ENCODE measurements around the gene HOXA3. TPM values are rescaled to one million over a fixed set of nuclear protein-coding genes. Genes with fewer than 3 reads are reported as not detected.

Gene HOXA3
- total and polyA plus RNA-seq, 9 of the 15 experiments (the other 6 are each of a cell fraction or from before 2014, with no cell fraction given), result 0.04 to 0.13 TPM; not detected in 7

- Histone ChIP-seq H3K9me1 (ENCODE audit: control insufficient read depth, insufficient read depth, low read length) (no peaks in the 10 kb centered on the region), H3K79me2 (ENCODE audit: control insufficient read depth, insufficient read depth, low read length) (no peaks in the 10 kb centered on the region), H3K4me1 (replicated peaks in 1 of 2; ENCODE audit: control insufficient read depth in 2 of 2, insufficient read depth in 2 of 2, low read length in 2 of 2) (peaks cover 0 to 30% of the 10 kb centered on the region in 2 experiments; a peak in 2 of 5 replicates), H2AFZ (ENCODE audit: low read depth, low read length) (no peak overlapping the region), H3K9ac (ENCODE audit: insufficient read depth in 1 of 2, low read depth in 2 of 2, low read length in 2 of 2) (no peak overlapping the region), H3K4me3 (no peak overlapping the region), H4K20me1 (replicated peaks; ENCODE audit: control insufficient read depth, insufficient read depth, low read length) (no peaks in the 10 kb centered on the region), H3K4me2 (ENCODE audit: insufficient read depth, low read length) (no peak overlapping the region), H3K27ac (ENCODE audit: extremely low read depth, low read depth, low read length) (no peak overlapping the region), H3K36me3 (ENCODE audit: control insufficient read depth, insufficient read depth, low read length) (no peaks in the 10 kb centered on the region), H3K9me3 (replicated peaks; ENCODE audit: control insufficient read depth, insufficient read depth, low read depth, low read length) (no peaks in the 10 kb centered on the region), H3K27me3 (ENCODE audit: control insufficient read depth in 2 of 2, insufficient read depth in 2 of 2, low read length in 2 of 2) (peaks cover 49 to 81% of the 10 kb centered on the region in 2 experiments)
- no TSS peak for BruUV-seq (replicated peaks)
- intact Hi-C loops (cut with micrococcal nuclease) (no loop called here), in situ Hi-C loops (cut with MboI) (no loop called here)
- ChIA-PET POLR2A (interaction anchor here (0.6 to 2.4 kb wide), 2 partner anchors 7 to 14 kb away, joined by 3 to 6 read pairs; no protein-coding TSS in a partner anchor), CTCF (ENCODE audit: low intra/inter-chr PET ratio) (no interaction called here)
- FAIRE-seq, result no peak
- 12% methylated on average over 43 of the region's 49 CpGs for WGBS (ENCODE audit: insufficient coverage, low coverage, missing lambda C conversion rate)
- no peak for DNase-seq (ENCODE audit: extremely low read depth in 1 of 4, low spot score in 3 of 4)
- no peak for TF ChIP-seq CCNT2 (IDR thresholded peaks at IDR 0.05; ENCODE audit: borderline replicate concordance, extremely low read depth, insufficient read length, low read depth, low read length)
- no peak for ATAC-seq
Measured at GRCh38 chr7:27188386-27189294, 36.3 kb upstream of the HOXA3 start.

All from K562 (cell line).